Keratinocyte (primary cell): Measurements from ENCODE around the gene MTF1.

ENCODE experiments used
- EZH2 ChIP-seq: IDR thresholded peaks from one replicate; pipeline ENCODE4 v1.6.1; 2012; ENCODE audit warnings: inconsistent platforms, mild to moderate bottlenecking, low read length, moderate library complexity
- TF ChIP-seq, protein P1 (sequence below), 3 experiments: IDR thresholded peaks in 1 of 3; conservative IDR thresholded peaks in 1 of 3; optimal IDR thresholded peaks in 1 of 3; 2 replicates in 2 of 3; 3 replicates in 1 of 3; pipeline versions ENCODE3 to v1.5.1; 2011; ENCODE audit warnings: low read length in 3 of 3, mild to moderate bottlenecking in 3 of 3, moderate library complexity in 2 of 3, control low read depth in 1 of 3, inconsistent platforms in 1 of 3; ENCODE audit not compliant: insufficient read depth in 2 of 3; ENCODE audit errors: extremely low read depth in 1 of 3

GRCh38 chr1:37901893-37902225 is 42.5 kb upstream of the MTF1 start:
- TF ChIP-seq, protein P1, sequence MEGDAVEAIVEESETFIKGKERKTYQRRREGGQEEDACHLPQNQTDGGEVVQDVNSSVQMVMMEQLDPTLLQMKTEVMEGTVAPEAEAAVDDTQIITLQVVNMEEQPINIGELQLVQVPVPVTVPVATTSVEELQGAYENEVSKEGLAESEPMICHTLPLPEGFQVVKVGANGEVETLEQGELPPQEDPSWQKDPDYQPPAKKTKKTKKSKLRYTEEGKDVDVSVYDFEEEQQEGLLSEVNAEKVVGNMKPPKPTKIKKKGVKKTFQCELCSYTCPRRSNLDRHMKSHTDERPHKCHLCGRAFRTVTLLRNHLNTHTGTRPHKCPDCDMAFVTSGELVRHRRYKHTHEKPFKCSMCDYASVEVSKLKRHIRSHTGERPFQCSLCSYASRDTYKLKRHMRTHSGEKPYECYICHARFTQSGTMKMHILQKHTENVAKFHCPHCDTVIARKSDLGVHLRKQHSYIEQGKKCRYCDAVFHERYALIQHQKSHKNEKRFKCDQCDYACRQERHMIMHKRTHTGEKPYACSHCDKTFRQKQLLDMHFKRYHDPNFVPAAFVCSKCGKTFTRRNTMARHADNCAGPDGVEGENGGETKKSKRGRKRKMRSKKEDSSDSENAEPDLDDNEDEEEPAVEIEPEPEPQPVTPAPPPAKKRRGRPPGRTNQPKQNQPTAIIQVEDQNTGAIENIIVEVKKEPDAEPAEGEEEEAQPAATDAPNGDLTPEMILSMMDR (optimal IDR thresholded peaks at IDR 0.05 in 1 of 3, IDR thresholded peaks at IDR 0.05 in 1 of 3, conservative IDR thresholded peaks at IDR 0.05 in 1 of 3; ENCODE audit: extremely low read depth in 1 of 3, insufficient read depth in 2 of 3, low read length in 3 of 3): no peak
- no peak for TF ChIP-seq EZH2
